Islet of Langerhans (tissue), 1 donor: ENCODE data around the gene ZNF488.

ENCODE experiments used
- FAIRE-seq: peaks from one replicate; lab custom pipeline; 2011; peaks lifted over from hg19 to GRCh38; lab: Jason Lieb, UNC

The ZNF488 gene

GRCh38 chr10:47348661-47349470 is 35.2 kb downstream of the ZNF488 start:
- FAIRE-seq: no peak

- no peak for FAIRE-seq
Observed at GRCh38 chr10:47348138-47348651, 35.9 kb downstream of the ZNF488 start, which contains the start of gene RBP3. TSS of gene RBP3 (plus strand) at chr10:47348363. CDS start at chr10:47348485, 122 bp downstream.

- no peak for FAIRE-seq
Observed at GRCh38 chr10:47347303-47347675, 36.8 kb downstream of the ZNF488 start.

- no peak for FAIRE-seq
Observed at GRCh38 chr10:47346581-47347302, 37.4 kb downstream of the ZNF488 start.

GRCh38 chr10:47344996-47345870 is 38.9 kb downstream of the ZNF488 start:
- FAIRE-seq: no peak

- FAIRE-seq: no peak
Observed at GRCh38 chr10:47340608-47341170, 43.4 kb downstream of the ZNF488 start.

- FAIRE-seq: no peak
Observed at GRCh38 chr10:47339759-47340607, 44.1 kb downstream of the ZNF488 start.

- no peak for FAIRE-seq
Observed at GRCh38 chr10:47339186-47339735, 44.8 kb downstream of the ZNF488 start.

GRCh38 chr10:47337310-47337709 is 46.8 kb downstream of the ZNF488 start:
- FAIRE-seq: no peak

GRCh38 chr10:47336387-47337134 is 47.5 kb downstream of the ZNF488 start:
- FAIRE-seq: no peak

GRCh38 chr10:47335906-47336305 is 48.2 kb downstream of the ZNF488 start:
- no peak for FAIRE-seq

GRCh38 chr10:47334466-47335295 is 49.4 kb downstream of the ZNF488 start:
- FAIRE-seq: no peak

GRCh38 chr10:47333532-47333931 is 50.6 kb downstream of the ZNF488 start:
- no peak for FAIRE-seq

GRCh38 chr10:47332946-47333345 is 51.1 kb downstream of the ZNF488 start:
- no peak for FAIRE-seq

GRCh38 chr10:47332371-47332770 is 51.7 kb downstream of the ZNF488 start:
- FAIRE-seq: no peak

- no peak for FAIRE-seq
Observed at GRCh38 chr10:47331954-47332353, 52.1 kb downstream of the ZNF488 start.

GRCh38 chr10:47331491-47331890 is 52.6 kb downstream of the ZNF488 start:
- no peak for FAIRE-seq

GRCh38 chr10:47330804-47331203 is 53.3 kb downstream of the ZNF488 start:
- no peak for FAIRE-seq

- no peak for FAIRE-seq
Observed at GRCh38 chr10:47330366-47330765, 53.7 kb downstream of the ZNF488 start.
